ENCODE measurements around the gene PLEKHA7.

The PLEKHA7 gene

GRCh38 chr11:16792426-16792825 is 221.8 kb downstream of the PLEKHA7 start:
- Histone ChIP-seq H2BK15ac (replicated peaks; ENCODE audit: low read depth) (no peak overlapping the region), H4K5ac (ENCODE audit: low read length) (no peak overlapping the region), H3K9ac (ENCODE audit: low read length) (no peak overlapping the region), H3K4ac (ENCODE audit: low read depth, low read length) (no peak overlapping the region), H2AK5ac (ENCODE audit: low read length) (no peak overlapping the region), H3K27ac (ENCODE audit: low read depth, low read length) (no peak overlapping the region), H3K23ac (ENCODE audit: low read length) (no peak overlapping the region), H4K8ac (ENCODE audit: low read depth, low read length) (no peak overlapping the region), H3K27me3 (ENCODE audit: insufficient read depth, low read length, poor library complexity) (no peaks in the 10 kb centered on the region), H3K79me1 (ENCODE audit: low read length) (no peaks in the 10 kb centered on the region), H2BK120ac (ENCODE audit: low read depth, low read length) (no peak overlapping the region), H3K79me2 (ENCODE audit: control insufficient read depth, insufficient read depth, low read length) (no peaks in the 10 kb centered on the region), H3K4me1 (ENCODE audit: control insufficient read depth, low read depth, low read length) (no peaks in the 10 kb centered on the region), H3K4me2 (ENCODE audit: low read length) (no peak overlapping the region), H2BK5ac (ENCODE audit: low read length) (no peak overlapping the region), H3K36me3 (ENCODE audit: control insufficient read depth, insufficient read depth, low read length) (no peaks in the 10 kb centered on the region), H3K56ac (ENCODE audit: low read length) (no peak overlapping the region), H3K18ac (ENCODE audit: low read length) (no peak overlapping the region), H3K4me3 (ENCODE audit: low read length) (no peak overlapping the region)
- DNase-seq: no peak

- no peak overlapping the region for H2BK15ac ChIP-seq (replicated peaks; ENCODE audit: low read depth)
- no peak overlapping the region for H3K18ac ChIP-seq (ENCODE audit: low read length)
- no CpG with 5 or more reads among the region's 13 CpGs for WGBS (ENCODE audit: extremely low coverage, insufficient coverage, low lambda C conversion rate)
- H3K4ac ChIP-seq (ENCODE audit: low read depth, low read length): no peak overlapping the region
- H3K56ac ChIP-seq (ENCODE audit: low read length): no peak overlapping the region
- peak; percentile 22 for DNase-seq
- H3K9ac ChIP-seq (ENCODE audit: low read length): no peak overlapping the region
- H3K27ac ChIP-seq (ENCODE audit: low read depth, low read length): no peak overlapping the region
- H3K23ac ChIP-seq (ENCODE audit: low read length): no peak overlapping the region
- H2AK5ac ChIP-seq (ENCODE audit: low read length): no peak overlapping the region
- H3K4me2 ChIP-seq (ENCODE audit: low read length): no peak overlapping the region
- no peaks in the 10 kb centered on the region for H3K36me3 ChIP-seq (ENCODE audit: control insufficient read depth, insufficient read depth, low read length)
- H3K79me1 ChIP-seq (ENCODE audit: low read length): no peaks in the 10 kb centered on the region
- H4K8ac ChIP-seq (ENCODE audit: low read depth, low read length): no peak overlapping the region
- no peaks in the 10 kb centered on the region for H3K4me1 ChIP-seq (ENCODE audit: control insufficient read depth, low read depth, low read length)
- H3K79me2 ChIP-seq (ENCODE audit: control insufficient read depth, insufficient read depth, low read length): no peaks in the 10 kb centered on the region
- no peak overlapping the region for H2BK120ac ChIP-seq (ENCODE audit: low read depth, low read length)
- no peak overlapping the region for H3K4me3 ChIP-seq (ENCODE audit: low read length)
- no peak overlapping the region for H2BK5ac ChIP-seq (ENCODE audit: low read length)
- no peaks in the 10 kb centered on the region for H3K27me3 ChIP-seq (ENCODE audit: insufficient read depth, low read length, poor library complexity)
- H4K5ac ChIP-seq (ENCODE audit: low read length): no peak overlapping the region
Observed at GRCh38 chr11:16791191-16791961, 222.8 kb downstream of the PLEKHA7 start.

GRCh38 chr11:16790486-16791190 is 223.6 kb downstream of the PLEKHA7 start:
- Histone ChIP-seq H2AK5ac (ENCODE audit: low read length) (no peak overlapping the region), H2BK15ac (replicated peaks; ENCODE audit: low read depth) (no peak overlapping the region), H3K56ac (ENCODE audit: low read length) (no peak overlapping the region), H3K23ac (ENCODE audit: low read length) (no peak overlapping the region), H3K4ac (ENCODE audit: low read depth, low read length) (no peak overlapping the region), H3K4me1 (ENCODE audit: control insufficient read depth, low read depth, low read length) (no peaks in the 10 kb centered on the region), H3K9ac (ENCODE audit: low read length) (no peak overlapping the region), H2BK120ac (ENCODE audit: low read depth, low read length) (no peak overlapping the region), H4K8ac (ENCODE audit: low read depth, low read length) (no peak overlapping the region), H3K79me2 (ENCODE audit: control insufficient read depth, insufficient read depth, low read length) (no peaks in the 10 kb centered on the region), H3K27me3 (ENCODE audit: insufficient read depth, low read length, poor library complexity) (no peaks in the 10 kb centered on the region), H3K18ac (ENCODE audit: low read length) (no peak overlapping the region), H4K5ac (ENCODE audit: low read length) (no peak overlapping the region), H3K4me2 (ENCODE audit: low read length) (no peak overlapping the region), H3K36me3 (ENCODE audit: control insufficient read depth, insufficient read depth, low read length) (no peaks in the 10 kb centered on the region), H3K4me3 (ENCODE audit: low read length) (no peak overlapping the region), H3K27ac (ENCODE audit: low read depth, low read length) (no peak overlapping the region), H3K79me1 (ENCODE audit: low read length) (no peaks in the 10 kb centered on the region), H2BK5ac (ENCODE audit: low read length) (no peak overlapping the region)
- no peak for DNase-seq
- no CpG with 5 or more reads among the region's 16 CpGs for WGBS (ENCODE audit: extremely low coverage, insufficient coverage, low lambda C conversion rate)

- H3K36me3 ChIP-seq (ENCODE audit: control insufficient read depth, insufficient read depth, low read length): no peaks in the 10 kb centered on the region
- no peak overlapping the region for H3K18ac ChIP-seq (ENCODE audit: low read length)
- no peak overlapping the region for H3K23ac ChIP-seq (ENCODE audit: low read length)
- H3K79me2 ChIP-seq (ENCODE audit: control insufficient read depth, insufficient read depth, low read length): no peaks in the 10 kb centered on the region
- no peak overlapping the region for H2AK5ac ChIP-seq (ENCODE audit: low read length)
- no peak overlapping the region for H3K9ac ChIP-seq (ENCODE audit: low read length)
- H3K27ac ChIP-seq (ENCODE audit: low read depth, low read length): no peak overlapping the region
- no peak overlapping the region for H2BK5ac ChIP-seq (ENCODE audit: low read length)
- H3K4ac ChIP-seq (ENCODE audit: low read depth, low read length): no peak overlapping the region
- no peaks in the 10 kb centered on the region for H3K27me3 ChIP-seq (ENCODE audit: insufficient read depth, low read length, poor library complexity)
- H3K4me1 ChIP-seq (ENCODE audit: control insufficient read depth, low read depth, low read length): no peaks in the 10 kb centered on the region
- no peak overlapping the region for H4K8ac ChIP-seq (ENCODE audit: low read depth, low read length)
- no peak overlapping the region for H4K5ac ChIP-seq (ENCODE audit: low read length)
- DNase-seq: no peak
- H3K56ac ChIP-seq (ENCODE audit: low read length): no peak overlapping the region
- no peak overlapping the region for H3K4me2 ChIP-seq (ENCODE audit: low read length)
- no CpG with 5 or more reads among the region's 10 CpGs for WGBS (ENCODE audit: extremely low coverage, insufficient coverage, low lambda C conversion rate)
- H3K79me1 ChIP-seq (ENCODE audit: low read length): no peaks in the 10 kb centered on the region
- no peak overlapping the region for H2BK120ac ChIP-seq (ENCODE audit: low read depth, low read length)
- no peak overlapping the region for H3K4me3 ChIP-seq (ENCODE audit: low read length)
- no peak overlapping the region for H2BK15ac ChIP-seq (replicated peaks; ENCODE audit: low read depth)
Observed at GRCh38 chr11:16789560-16790485, 224.4 kb downstream of the PLEKHA7 start.

- no peak overlapping the region for H3K18ac ChIP-seq (ENCODE audit: low read length)
- H4K5ac ChIP-seq (ENCODE audit: low read length): no peak overlapping the region
- no peaks in the 10 kb centered on the region for H3K36me3 ChIP-seq (ENCODE audit: control insufficient read depth, insufficient read depth, low read length)
- H2BK120ac ChIP-seq (ENCODE audit: low read depth, low read length): no peak overlapping the region
- H2BK5ac ChIP-seq (ENCODE audit: low read length): no peak overlapping the region
- no peaks in the 10 kb centered on the region for H3K4me1 ChIP-seq (ENCODE audit: control insufficient read depth, low read depth, low read length)
- H4K8ac ChIP-seq (ENCODE audit: low read depth, low read length): no peak overlapping the region
- no CpG with 5 or more reads among the region's 13 CpGs for WGBS (ENCODE audit: extremely low coverage, insufficient coverage, low lambda C conversion rate)
- no peak overlapping the region for H3K4me3 ChIP-seq (ENCODE audit: low read length)
- no peak overlapping the region for H2AK5ac ChIP-seq (ENCODE audit: low read length)
- no peak overlapping the region for H3K56ac ChIP-seq (ENCODE audit: low read length)
- H3K27ac ChIP-seq (ENCODE audit: low read depth, low read length): no peak overlapping the region
- no peak overlapping the region for H3K23ac ChIP-seq (ENCODE audit: low read length)
- no peak overlapping the region for H2BK15ac ChIP-seq (replicated peaks; ENCODE audit: low read depth)
- no peaks in the 10 kb centered on the region for H3K27me3 ChIP-seq (ENCODE audit: insufficient read depth, low read length, poor library complexity)
- no peak overlapping the region for H3K9ac ChIP-seq (ENCODE audit: low read length)
- H3K4ac ChIP-seq (ENCODE audit: low read depth, low read length): no peak overlapping the region
- H3K79me1 ChIP-seq (ENCODE audit: low read length): no peaks in the 10 kb centered on the region
- no peak overlapping the region for H3K4me2 ChIP-seq (ENCODE audit: low read length)
- DNase-seq: no peak
- H3K79me2 ChIP-seq (ENCODE audit: control insufficient read depth, insufficient read depth, low read length): no peaks in the 10 kb centered on the region
Observed at GRCh38 chr11:16789063-16789420, 225.2 kb downstream of the PLEKHA7 start.
